LHCN-M2 (cell line): Measurements from ENCODE around the gene MROH8. TPM values are rescaled to one million over a fixed set of nuclear protein-coding genes. Genes with fewer than 3 reads are reported as not detected.

Source experiments
- DNase-seq: peaks from one replicate; pipeline ENCODE4 v3.0.0-alpha.2; 2012; ENCODE audit warnings: low read depth
- polyA plus RNA-seq: library from polyadenylated mRNA; unstranded; fragments of >200 nt; gene quantifications from one replicate; pipeline ENCODE4 v1.2.1, GENCODE V29; 2012; ENCODE audit warnings: missing spikeins
- total RNA-seq: library from RNA; depleted of rRNA; stranded (reverse); fragments of >200 nt; gene quantifications from 2 replicates; pipeline ENCODE4 v1.2.3, GENCODE V29; 2014; rRNA removed

Gene MROH8
- total RNA-seq, result 0.83 and 4.0 TPM in 2 replicates
- 1.3 TPM for polyA plus RNA-seq

GRCh38 chr20:37178839-37179682, at the start of gene MROH8, which contains the start of gene RPN2:
TSS of gene MROH8 (minus strand) at chr20:37179548.
TSS of gene RPN2 (plus strand) at chr20:37179330. CDS start at chr20:37179357, 27 bp downstream.
- DNase-seq, result peak; percentile 96

GRCh38 chr20:37228656-37229055, 49.3 kb upstream of the MROH8 start:
- DNase-seq, result no peak

DNA sequence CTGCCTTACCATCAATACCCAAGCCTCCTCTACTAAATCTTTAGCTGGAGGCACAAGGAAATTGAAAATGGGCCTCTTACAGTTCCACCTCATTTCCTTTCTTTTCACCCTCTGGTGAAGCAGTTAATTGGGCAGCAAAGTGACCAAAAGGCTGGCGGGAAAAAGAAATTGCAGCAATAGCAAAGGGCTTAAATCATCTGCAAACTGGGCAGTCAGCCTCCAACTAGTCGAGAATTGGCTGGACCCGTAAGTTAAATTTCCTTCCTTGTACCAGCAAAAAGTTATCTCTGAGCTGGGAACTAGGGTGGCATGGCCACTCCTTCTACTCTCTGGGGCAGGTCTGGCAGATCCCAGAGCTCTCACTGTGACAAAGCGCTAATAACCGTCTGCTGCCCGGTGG, 48.7 kb upstream of the MROH8 start:
- DNase-seq, result no peak

DNA sequence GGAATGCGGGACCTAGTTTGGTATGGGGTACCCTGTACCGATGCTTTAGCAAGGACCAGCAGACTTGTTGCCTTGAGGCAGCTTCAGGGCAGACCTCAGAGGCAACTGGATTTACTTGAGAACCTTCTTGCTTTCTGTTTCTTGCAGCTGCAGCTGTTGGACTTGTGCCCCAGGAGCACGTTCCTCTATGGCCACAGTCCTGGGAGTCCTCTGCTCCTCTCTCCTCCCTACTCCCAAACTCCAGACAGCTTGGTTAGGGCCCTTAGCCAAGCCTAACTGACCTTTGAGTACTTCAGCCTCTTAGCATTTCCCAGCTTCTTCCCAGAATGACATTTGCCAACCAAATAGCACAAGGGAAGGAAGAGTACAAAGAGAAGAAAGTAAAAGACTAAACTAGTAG, 47.5 kb upstream of the MROH8 start:
- DNase-seq, result peak; percentile 9

GRCh38 chr20:37225146-37225545, 45.8 kb upstream of the MROH8 start:
- no peak for DNase-seq

GRCh38 chr20:37223053-37223452, 43.7 kb upstream of the MROH8 start:
- DNase-seq, result peak; percentile 78

DNA sequence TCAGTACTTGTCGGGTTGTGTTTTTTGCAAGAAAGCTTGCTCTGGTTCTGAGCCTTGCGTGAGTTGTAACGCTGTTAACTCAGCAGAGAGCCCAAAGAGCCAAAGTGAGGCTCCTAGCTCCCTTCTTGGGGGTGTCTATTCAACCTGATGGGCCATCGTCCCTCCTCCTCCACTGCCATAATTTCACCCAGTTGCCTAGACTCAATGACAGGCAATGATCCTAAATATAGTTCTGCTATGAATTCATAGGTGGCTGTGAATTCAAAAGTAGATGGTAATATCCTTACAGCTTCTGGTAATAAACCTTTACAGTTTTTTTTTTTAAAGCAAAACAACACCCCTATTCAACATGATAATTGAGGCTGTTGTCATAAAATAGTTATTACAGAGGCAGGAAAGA, 42.7 kb upstream of the MROH8 start:
- no peak for DNase-seq

DNA sequence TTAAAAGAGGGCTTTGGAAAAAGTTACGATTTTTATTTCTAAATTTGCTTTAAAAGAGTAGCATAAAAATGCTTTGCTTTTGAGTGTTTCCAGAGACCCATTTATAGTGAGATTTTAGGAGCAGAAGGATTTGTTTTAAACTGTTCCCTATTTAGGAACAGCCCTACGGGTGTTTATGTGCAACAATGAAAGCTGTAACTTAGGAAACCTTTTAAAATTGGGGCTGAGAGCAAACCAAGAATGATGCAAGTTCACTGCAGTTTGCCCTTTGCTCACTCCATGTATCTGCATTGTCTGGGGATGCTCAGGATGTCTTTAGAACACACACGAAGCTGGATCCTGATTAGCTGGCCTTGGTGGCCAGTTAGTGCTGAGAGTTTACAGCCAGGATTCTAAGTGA, 41.4 kb upstream of the MROH8 start:
- no peak for DNase-seq

- no peak for DNase-seq
Observed at GRCh38 chr20:37219751-37220668, 40.7 kb upstream of the MROH8 start.

DNA sequence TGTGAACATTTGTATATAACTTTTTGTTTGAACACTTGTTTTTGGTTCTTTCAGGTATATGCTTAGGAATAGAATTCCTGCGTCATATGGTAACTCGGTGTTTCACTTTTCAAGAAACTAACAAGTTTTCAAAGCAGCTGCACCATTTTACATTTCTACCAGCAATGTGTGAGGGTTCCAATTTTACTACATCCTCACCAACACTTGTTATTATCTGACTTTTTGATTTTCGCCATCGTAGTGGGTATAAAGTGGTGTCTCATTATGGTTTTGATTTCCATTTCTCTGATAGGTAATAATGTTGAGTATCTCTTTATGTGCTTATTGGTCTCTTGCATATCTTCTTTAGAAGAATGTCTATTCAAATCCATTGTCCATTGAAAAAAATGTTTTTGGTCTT, 39.6 kb upstream of the MROH8 start:
- DNase-seq, result no peak

- DNase-seq, result no peak
Observed at GRCh38 chr20:37218441-37218840, 39.1 kb upstream of the MROH8 start.

DNA sequence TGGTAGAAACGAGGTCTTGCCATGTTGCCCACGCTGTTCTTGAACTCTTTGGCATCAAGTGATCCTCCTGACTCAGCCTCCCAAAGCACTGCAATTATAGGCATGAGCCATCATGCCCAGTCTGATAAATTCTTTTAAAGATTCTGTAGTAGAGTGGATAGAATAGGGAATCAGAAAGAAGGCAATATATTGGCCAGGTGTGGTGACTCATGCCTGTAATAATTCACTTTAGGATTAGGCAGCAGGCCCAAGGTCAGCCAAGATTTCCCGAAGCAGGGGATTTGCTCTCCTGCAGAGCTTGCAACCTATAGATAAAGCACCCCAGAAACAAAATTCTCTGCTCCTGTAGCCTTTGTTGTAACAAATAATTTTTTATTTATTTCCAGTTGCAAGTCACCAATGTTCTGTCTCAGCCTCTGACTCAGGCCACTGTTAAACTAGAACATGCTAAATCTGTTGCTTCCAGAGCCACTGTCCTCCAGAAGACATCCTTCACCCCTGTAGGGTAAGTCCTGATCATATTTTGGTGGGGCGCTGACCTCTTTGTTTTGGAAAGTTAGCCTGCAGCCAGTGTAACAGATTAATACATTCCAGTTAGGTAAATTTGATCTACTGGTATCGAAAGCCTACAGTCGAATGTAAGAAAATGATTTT, 30.4 kb upstream of the MROH8 start:
- DNase-seq, result peak; percentile 25

DNA sequence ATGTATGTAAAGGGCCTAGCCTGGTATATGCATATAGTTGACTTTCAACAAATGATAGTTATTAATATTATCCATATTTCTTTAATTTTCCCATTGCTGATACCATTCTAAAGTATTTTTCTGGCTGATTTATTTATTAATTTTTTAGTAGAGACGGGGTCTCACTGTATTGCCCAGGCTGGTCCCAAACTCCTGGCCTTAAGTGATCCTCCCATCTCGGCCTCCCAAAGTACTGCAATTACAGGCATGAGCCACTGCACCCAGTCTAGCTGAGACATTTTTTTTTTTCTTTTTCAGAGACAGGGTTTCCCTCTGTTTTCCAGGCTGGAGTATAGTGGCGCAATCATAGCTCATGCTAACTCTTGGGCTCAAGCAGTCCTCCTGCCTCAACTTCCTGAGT, 29.8 kb upstream of the MROH8 start:
- no peak for DNase-seq

GRCh38 chr20:37207171-37207570, 27.8 kb upstream of the MROH8 start:
- DNase-seq, result peak; percentile 74

DNA sequence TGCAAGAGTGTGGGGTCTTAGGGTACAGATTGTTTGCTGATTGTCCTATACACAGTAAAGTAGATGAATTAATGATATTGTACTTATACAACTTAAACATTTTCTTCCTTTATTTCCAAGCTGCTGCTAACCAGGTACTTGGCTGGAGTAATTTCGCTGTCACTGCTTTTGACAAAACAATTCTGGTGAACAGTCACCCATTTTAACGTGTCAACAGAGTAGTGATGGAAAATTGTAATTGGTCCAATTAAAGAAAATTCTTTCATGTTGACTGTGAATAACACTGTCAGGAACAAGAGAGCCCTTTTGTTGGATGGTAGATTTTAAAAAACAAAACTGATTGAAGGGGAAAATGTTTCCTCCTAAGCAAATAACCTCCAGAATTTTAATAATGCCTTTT, 26.4 kb upstream of the MROH8 start:
- no peak for DNase-seq

DNA sequence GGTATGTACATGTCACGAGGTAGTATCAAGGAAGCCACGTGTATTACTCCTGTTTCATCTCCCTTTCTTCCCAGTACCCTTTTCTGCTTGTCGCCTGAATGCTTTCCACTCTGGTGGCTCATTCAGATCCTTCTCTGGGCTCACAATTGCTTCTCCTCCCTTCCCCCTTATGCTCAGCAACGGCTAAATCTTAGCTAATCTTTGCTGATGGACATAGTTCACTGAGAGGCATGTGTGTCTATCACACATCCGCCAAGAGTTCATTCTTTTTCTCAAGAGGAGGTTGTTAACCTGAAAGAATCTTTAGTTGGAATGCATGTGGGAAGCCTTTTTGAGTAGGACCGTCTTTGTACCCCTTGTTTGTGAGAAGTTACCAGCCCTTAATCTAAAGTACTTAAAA, 25.8 kb upstream of the MROH8 start:
- no peak for DNase-seq

DNA sequence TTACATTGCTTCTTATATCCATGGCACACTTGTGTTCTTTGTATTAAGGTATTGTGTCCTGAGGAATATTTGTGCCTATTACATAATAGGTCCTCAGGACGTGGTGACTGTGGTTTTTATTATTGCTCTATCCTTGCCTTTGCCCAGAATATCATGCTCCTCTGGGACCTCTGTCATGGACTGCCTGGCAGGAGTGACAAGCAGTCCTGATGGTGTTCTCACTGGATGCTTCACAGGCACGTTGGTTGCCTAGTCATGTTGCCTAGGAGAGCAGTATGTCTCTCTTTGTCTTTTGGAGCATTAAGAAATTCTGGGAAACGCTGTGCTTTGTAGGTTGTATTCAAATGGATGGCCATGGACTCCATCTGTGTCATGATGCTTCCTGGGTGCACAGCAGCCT, 24.7 kb upstream of the MROH8 start:
- DNase-seq, result peak; percentile 10

DNA sequence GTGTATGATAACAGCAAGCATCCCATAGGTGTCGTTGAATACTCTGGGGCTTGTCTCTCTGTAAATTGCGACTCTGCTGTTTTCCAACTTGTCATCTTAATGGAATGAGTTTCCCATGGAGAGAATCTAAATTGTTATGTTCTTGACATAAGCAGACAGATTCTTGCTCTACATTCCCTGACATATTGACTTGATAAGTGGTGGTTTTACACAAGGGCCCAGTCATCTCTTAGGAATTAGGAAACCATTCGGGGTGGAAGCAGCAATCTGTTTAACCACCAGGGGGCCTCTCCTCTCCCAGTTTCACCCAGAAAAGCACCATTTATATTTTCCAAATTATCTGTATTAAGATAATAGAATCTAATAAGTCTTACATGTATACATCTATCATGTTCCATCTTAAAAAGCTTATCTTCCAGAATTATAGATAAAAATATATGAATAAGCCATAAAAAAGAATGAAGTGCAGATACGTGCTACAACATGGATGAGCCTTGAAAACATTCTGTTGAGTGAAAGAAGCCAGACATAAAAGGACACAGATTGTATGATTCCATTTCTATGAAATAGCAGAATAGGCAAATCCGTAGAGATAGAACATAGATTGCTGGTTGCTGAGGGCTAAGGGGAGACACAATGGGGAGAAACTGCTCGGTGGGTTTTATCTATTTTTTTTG, 23.1 kb upstream of the MROH8 start:
- peak; percentile 90 for DNase-seq

DNA sequence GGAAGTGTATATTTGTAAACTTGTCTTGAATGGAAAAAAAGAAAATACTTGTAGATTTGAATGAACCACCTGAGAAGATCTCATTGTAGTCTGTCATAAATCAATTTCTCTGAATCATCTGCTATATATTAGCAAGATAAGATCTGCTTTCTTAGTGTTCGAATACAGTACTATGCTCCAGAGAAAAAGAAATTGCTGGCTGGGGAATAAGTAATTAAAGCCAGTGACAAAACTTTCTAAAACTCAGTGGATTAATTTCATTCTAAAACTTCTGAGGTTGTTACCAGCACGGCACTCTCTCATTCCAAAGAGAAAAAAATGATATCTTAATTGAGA, 22.4 kb upstream of the MROH8 start:
- DNase-seq, result no peak

DNA sequence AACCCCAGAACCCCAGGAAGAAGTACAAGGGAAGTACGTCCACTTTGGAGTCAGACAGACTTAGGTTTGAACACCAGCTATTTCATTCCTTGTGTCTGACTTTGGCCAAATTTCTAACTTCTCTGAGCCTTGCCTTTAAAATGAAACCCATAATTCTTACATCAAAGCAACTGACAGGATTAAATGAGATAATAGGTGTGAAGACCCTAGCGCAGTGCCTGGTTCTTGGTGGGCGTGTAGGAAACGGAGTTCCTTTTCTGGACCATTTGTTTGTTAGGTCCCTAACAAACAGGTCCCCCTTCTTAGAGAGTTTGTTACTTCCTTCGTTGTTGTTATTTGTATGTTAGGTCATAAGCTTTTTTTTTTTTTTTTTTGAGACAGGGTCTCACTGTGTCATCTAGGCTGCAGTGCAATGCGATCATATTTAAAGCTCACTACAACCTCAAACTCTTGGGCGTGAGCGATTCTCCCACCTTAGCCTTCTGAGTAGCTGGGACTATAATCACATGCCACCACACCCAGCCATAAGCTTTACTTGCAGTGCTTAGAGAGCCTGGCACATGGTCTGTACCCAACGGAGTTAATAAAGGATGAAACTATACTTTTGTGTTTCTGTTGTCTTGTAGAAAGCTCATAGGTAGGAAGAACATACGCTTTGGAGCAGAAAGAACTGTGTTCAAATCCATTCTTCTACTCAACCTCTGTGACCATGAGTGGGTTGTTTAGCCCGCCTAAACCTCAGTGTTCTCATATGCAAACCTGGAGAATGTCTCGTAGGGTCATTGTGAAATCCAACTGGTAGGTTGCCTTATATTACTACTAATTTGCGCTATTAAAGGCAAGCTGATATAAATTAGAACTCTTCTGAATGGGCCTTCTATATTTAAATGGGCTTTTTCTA, 21.8 kb upstream of the MROH8 start:
- no peak for DNase-seq
